IPS-18c (cell line): ENCODE measurements around the gene ACHE.

ENCODE experiments used
- H3K4me3 ChIP-seq: 2 replicates; pipeline ENCODE4 v1.7.0; 2013; ENCODE audit warnings: low read depth, mild to moderate bottlenecking, low read length, moderate library complexity; ENCODE audit not compliant: insufficient read depth
- H3K9me3 ChIP-seq: one replicate; pipeline ENCODE4 v1.6.1; 2013; ENCODE audit warnings: mild to moderate bottlenecking, low read length, moderate library complexity; ENCODE audit not compliant: control insufficient read depth, insufficient read depth

ACHE gene

DNA sequence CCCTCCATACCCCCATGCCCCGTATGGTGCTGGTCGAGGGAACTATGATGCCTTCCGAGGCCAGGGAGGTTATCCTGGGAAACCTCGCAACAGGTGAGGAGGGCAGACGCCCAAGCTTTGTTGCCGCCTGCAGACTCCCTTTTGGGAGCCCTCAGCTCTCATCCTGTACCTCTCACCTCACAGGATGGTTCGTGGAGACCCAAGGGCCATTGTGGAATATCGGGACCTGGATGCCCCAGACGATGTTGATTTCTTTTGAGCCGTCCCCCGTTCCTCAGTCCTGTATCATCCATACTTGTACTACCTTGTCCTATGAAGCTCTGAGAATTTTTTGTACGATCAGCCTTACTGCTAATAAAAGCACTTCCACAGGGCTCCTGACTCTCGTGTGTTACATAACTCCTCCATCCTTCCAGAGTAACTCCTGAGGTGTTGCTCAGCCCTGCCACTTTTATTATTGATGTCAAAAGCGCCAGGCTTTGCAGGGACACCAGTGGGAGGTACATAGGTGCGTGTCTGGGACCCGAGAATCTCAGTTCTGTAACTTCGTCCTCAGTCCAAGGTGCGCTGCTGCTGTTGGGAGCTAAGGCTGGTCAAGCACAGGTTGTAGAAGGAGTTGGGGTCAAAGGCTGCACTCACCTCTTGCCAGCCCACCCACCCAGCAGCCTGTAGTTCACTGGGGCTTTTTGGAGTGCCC lies 7.2 kb downstream of the ACHE start:
- H3K4me3 ChIP-seq, result peak overlapping the region; percentile 80

DNA sequence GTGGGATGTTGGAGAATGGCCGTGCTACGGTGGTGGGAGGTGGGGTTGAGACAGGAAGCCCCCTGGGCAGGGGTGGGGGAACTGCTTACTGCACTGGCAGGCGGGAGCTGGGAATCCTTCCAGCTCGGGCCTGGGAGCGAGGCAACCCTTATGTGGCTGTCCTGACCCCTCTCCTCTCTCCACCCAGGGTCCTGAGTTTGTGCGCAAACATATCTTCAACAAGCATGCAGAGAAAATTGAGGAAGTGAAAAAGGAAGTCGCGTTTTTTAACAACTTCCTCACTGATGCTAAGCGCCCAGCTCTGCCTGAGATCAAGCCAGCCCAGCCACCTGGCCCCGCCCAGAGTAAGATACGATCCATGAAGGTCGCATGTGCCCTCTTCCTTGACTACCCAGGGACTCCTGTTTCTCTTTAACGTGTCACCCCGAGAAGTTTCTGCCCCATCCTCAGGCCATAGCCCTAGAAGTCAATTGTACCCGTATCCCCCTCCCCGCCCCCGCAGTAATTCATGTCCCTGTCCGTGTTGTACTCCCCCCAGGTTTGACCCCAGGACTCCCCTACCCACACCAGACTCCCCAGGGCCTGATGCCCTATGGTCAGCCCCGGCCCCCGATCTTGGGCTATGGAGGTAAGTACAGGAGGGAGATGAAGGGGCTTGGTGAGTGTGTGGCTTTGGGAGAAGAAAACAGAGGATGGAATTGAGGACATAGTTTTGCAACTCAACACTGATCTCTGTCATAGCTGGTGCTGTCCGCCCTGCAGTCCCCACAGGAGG lies 8.0 kb downstream of the ACHE start:
- peak overlapping the region; percentile 80 for H3K4me3 ChIP-seq
- H3K9me3 ChIP-seq, result peaks cover 4% of the 10 kb centered on the region

More for the DNA sequence above, 7.2 kb downstream of the ACHE start:
- peaks cover 4% of the 10 kb centered on the region for H3K9me3 ChIP-seq

DNA sequence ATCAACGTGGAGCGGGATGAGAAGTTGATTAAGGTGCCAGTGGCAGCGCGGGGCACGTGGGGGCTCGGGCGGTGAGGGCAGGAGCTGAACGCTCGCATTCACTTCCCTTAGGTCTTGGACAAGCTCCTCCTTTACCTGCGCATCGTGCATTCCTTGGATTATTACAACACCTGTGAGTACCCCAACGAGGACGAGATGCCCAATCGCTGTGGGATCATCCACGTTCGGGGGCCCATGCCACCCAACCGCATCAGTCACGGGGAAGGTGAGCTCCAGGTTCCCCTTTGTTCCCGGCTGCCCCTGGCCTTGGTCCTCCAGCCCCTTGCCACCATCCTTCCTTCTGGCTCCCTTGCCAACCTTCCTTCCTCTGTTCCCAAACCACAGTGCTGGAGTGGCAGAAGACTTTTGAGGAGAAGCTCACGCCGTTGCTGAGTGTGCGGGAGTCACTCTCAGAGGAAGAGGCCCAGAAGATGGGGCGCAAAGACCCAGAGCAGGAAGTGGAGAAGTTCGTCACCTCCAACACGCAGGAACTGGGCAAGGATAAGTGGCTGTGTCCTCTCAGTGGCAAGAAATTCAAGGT lies 8.7 kb downstream of the ACHE start:
- no peak overlapping the region for H3K4me3 ChIP-seq
- peaks cover 4% of the 10 kb centered on the region for H3K9me3 ChIP-seq

DNA sequence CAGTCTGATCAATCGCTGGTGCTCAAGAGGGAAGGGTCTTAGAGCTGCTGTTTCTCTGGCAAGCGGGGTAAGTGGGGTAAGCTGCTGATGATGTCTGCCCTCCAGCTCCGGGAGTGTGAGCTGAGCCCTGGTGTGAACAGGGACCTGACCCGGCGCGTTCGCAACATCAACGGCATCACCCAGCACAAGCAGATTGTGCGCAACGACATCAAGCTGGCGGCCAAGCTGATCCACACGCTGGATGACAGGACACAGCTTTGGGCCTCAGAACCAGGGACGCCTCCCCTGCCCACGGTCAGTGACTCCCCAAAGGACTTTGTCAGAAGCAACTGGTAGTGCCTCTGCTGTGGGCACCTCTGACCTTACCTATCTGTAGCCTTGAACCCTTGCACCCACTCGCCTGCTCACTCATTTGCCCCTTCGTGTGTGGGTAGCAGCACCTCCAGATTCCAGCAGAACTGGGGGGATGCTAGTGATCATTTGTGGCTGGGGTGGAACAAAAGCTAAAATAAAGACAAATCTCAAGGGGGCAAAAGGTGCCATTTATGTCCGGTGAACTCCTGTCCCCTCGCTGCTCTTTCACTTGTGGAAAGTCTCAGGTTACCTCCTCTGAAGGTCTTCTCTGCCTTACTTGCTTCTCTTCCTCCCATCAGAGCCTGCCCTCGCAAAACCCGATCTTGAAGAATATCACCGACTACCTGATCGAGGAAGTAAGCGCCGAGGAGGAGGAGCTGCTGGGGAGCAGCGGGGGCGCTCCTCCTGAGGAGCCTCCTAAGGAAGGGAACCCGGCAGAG lies 9.3 kb downstream of the ACHE start:
- Histone ChIP-seq H3K9me3 (peaks cover 4% of the 10 kb centered on the region), H3K4me3 (peak overlapping the region; percentile 15; the same call in 1 of the 2 replicates)

DNA sequence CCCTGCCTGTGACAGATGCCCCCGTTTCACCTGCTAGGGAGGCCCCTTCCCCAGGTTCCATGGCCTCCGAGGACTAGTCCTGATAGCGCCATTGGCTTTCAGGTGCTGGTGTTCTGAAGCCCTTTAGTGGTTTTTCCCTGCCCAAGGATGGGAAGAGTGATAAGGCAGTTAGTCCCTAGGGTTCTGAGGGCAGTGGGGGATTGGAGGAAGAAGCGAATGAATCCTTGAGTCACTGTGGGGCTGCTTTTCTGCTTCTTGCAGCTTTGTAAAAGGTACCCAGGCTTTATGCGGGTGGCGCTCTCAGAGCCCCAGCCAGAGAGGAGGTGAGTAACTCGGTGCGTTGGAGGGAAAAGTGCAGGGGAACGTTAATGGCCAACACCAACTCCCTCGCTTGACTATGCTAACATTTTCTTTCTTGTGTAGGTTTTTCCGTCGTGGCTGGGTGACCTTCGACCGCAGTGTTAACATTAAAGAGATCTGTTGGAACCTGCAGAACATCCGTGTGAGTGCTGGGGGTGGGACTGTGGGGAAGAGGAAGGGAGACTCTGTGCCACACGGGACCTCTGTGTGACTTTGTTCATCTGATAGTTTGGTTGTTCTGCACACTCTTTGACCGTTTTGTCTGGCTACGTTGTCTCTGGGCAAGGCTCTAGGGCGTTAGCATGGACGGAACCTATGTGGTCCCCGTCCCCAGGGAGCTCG lies 10.1 kb downstream of the ACHE start:
- Histone ChIP-seq H3K4me3 (peak overlapping the region; percentile 15; the same call in 1 of the 2 replicates), H3K9me3 (peaks cover 4% of the 10 kb centered on the region)

DNA sequence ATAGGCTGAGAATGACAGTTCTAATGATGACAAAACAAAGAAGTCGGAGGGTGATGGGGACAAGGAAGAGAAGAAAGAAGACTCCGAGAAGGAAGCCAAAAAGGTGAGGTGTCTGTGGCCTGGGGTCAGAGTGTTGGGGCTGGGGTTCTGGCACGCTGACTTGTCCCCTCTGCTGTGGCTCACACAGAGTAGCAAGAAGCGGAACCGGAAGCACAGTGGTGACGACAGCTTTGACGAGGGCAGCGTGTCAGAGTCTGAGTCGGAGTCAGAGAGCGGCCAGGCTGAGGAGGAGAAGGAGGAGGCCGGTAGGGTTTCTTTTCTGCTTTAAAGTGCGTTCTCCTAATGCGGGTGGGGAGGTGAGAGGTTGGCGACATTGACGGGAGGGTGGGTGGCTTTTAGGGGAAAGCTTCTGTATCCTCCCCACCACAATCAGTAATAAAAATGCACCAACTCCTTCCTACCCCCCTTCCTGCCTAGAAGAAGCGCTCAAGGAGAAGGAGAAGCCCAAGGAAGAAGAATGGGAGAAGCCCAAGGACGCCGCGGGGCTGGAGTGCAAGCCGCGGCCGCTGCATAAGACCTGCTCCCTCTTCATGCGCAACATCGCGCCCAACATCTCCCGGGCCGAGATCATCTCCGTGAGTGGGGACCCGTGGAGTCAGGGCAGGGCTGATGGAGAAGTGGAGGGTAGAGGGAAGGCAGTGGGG lies 10.8 kb downstream of the ACHE start:
- Histone ChIP-seq H3K9me3 (peaks cover 4% of the 10 kb centered on the region), H3K4me3 (no peak overlapping the region)

DNA sequence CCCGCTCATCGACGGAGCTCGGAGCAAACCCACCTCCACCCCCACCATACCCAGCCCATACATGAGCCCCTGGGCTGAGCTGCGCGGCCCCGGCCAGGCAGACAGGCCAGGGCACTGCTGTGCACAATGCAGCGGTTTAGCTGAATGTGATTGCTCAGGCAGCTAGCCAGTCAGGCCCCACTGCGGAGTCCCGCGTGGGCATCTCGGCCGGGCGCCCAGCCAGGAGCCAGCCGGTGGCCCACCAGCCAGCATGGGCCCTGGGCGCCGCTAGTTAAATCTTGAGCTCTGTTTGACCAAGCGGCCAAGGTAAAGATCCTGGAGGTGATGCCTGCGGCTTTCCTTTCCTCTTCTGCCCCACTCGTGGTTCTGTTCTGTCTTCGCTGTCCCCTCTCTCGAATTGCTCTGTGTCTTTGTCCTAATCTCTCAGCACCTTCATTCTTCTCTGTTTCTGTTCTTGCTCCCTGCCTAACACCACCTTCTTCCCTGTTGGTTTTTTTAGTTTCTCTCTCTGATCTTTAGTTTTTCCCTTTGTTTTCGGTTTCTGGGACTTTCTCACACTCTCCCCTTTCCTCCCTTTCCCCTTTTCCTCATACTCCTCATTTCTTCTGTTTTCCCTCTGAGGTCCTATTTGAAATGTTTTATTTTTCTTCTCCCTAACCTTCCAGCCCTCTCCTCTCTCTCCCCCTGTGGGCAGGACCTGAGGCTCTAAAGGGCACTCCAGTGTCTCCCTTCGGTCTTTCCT lies 12.7 kb downstream of the ACHE start:
- Histone ChIP-seq H3K9me3 (no peaks in the 10 kb centered on the region), H3K4me3 (no peak overlapping the region)

DNA sequence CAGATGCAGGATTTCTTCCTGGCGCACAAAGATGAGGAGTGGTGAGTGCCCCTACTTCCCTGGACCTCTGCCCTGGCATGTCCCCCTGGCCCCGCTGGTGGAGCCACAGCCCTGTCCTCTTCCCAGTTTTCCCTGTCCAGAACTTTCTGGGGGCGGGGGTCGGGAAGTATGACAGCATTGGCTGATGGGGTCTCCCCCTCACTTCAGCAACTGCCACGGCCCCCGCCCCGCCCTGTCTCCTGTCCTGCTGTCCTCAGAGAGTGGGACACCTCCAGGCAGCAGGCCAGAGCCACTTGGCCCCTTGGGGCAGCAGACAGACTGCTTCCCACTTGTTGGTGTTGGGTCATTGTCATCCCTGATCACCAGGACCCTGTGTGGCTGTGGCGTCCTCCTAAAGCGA lies 13.5 kb downstream of the ACHE start:
- no peaks in the 10 kb centered on the region for H3K9me3 ChIP-seq
- no peak overlapping the region for H3K4me3 ChIP-seq

DNA sequence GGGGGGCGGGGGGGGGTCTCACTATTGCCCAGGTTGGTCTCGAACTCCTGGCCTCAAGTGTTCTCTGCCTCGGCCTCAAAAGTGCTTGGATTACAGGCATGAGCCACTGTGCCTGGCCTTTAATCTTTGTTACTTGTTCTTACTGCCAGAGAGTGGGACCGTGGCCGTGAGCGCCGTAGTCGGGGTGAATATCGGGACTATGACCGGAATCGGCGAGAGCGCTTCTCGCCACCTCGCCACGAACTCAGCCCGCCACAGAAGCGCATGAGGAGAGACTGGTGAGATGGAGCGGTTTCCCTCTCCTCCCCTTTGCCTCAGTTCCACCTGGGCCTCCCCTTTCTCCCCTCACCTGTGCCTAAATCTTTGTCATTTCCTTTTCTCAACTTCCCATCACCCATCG lies 14.6 kb downstream of the ACHE start:
- no peaks in the 10 kb centered on the region for H3K9me3 ChIP-seq
- H3K4me3 ChIP-seq, result no peak overlapping the region

DNA sequence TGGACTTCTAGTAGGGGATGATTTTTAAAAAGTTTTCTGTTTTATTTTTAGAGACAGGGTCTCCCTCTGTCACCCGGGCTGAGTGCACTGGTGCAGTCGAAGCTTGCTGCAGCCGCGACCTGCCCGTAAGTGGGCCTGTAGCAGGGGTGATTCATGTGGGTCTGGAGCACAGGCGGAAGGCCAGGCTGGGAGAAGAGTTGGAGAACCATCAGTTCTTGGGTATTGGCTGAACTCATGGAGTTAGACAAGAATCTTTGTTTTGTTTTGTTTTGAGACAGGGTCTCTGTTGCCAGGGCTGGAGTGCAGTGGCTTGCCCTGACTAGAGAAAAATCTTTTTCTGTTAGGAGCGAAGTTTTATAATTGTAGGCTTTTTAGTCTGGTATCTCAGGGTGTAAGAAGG lies 15.0 kb downstream of the ACHE start:
- Histone ChIP-seq H3K4me3 (no peak overlapping the region), H3K9me3 (no peaks in the 10 kb centered on the region)

DNA sequence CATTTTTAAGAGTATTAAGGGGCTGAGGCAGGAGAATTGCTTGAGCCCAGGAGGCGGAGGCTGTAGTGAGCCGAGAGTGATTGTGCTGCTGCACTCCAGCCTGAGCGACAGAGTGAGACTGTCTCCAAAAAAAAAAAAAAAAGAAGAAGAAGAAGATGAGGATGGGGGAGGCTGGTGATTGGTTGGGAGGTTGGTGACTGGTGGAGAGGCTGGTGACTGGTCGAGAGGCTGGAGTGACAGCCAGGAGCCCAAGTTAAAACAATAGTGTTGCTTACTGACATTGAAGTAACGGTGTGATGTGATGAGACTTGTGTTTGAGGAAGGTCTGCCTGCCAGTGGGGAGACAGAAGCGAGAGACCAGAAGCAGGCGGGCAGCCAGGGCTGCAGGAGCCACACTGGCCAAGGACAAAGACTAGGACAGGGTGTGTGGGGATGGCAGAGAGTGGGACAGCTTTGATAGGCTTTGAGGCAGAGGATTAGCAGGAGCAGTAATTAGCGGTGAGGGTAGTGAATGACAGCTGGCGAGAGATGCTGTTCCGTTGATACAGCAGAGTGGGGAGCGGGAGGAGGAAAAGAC lies 15.9 kb downstream of the ACHE start:
- H3K9me3 ChIP-seq, result no peaks in the 10 kb centered on the region
- no peak overlapping the region for H3K4me3 ChIP-seq

DNA sequence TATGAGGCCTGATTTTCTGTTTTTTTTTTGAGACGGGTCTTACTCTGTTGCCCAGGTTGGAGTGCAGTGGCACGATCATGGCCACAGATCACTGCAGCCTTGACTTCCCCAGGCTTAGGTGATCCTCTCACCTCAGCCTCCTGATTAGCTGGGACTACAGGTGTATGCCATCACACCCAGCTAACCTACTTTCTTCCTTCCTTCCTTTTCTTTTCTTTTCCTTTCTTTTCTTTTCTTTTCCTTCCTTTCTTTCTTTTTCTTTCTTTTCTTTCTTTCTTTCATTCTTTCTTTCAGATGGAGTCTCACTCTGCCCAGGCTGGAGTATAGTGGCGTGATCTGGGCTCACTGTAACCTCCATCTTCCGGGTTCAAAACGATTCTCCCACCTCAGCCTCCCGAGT lies 17.0 kb downstream of the ACHE start:
- no peak overlapping the region for H3K4me3 ChIP-seq
- H3K9me3 ChIP-seq, result no peaks in the 10 kb centered on the region

DNA sequence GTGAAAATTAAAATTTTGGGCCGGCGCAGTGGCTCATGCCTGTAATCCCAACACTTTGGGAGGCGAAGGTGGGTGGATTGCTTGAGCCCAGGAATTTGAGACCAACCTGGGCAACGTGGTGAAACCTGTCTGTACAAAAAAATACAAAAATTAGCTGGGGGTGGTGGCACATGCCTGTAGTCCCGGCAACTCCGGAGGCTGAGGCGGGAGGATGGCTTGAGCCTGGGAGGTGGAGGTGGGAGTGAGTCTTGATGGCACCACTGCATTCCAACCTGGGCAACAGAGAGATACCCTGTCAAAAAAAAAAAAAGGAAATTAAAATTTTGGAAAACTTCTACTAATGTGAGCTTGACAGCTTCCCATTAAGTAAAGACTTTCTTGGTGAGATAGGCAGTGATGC lies 17.7 kb downstream of the ACHE start:
- Histone ChIP-seq H3K4me3 (no peak overlapping the region), H3K9me3 (no peaks in the 10 kb centered on the region)

DNA sequence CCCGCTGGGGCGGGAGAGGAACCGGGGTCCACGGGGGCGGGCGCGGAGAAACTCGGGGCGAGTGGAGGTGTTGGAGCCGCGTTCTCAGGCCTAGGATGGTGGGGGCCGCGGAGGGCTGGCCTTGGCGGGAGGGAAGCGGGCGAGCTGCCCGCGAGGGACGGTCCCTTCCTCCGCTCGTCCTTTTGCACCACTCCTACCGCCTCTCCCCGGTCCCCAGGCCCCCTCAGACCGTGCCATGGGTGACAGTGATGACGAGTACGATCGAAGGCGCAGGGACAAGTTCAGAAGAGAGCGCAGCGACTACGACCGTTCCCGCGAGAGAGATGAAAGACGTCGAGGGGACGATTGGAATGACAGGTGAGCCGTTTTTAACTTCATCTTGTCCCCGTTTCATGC lies 20.3 kb downstream of the ACHE start:
- H3K9me3 ChIP-seq, result peaks cover 2% of the 10 kb centered on the region

DNA sequence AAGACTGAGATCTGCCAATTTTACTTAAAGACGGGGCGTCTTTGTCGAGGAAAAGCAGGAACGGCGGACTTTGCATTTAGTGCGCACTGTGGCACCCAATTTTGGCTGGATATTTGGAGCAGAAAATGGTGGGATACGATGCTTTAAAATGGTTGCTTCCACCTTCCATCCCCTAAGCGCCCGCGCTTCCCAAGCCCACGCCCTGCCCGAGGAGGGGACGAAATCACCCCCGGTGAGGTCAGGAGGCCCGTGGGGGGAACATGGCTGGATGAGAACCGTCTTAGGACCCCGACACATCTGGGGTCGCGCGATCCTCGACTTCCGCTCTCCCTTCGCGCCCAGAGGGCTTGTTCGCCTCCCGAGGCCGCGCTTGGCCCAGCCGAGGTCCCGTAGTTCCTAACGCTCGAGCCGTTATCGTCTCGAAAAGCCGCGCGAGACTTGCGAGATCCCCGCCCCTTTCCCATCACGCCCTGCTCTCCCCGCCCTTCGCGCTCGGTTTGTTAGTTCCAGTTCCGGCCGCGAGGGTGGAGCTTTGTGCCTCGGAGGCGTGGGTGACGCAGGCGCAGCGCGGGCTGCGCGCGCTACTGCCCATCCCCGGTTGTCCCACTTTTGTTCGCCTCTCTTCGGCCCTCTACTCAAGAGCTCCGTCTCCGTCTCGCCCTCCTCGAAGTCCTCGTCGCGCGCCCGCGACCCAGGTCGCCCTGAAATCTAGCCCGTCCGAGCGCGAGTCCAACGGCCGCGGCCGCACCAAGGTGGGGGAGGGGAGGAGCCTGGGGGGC lies 20.9 kb downstream of the ACHE start, which contains the start of gene SRRT:
Gene SRRT (plus strand): TSS at position 527 of the 779 bp plus-strand sequence. CDS start 488 bp downstream, outside the sequence.
- Histone ChIP-seq H3K9me3 (peaks cover 2% of the 10 kb centered on the region), H3K4me3 (peak within 1 kb of the TSS; percentile 94)

More for the DNA sequence above, 20.3 kb downstream of the ACHE start:
- H3K4me3 ChIP-seq, result peak overlapping the region; percentile 94
